H1 (cell line): ENCODE results near the gene MYH16. TPM values are rescaled to one million over a fixed set of nuclear protein-coding genes. Genes with fewer than 3 reads are reported as not detected.
A peak's percentile ranks its signal among the peaks of the same experiment; 100 is the strongest.

Experiments
- CTCF ChIA-PET: fragments of 300-600 bp; sonication (Branson Sonifier 250); formaldehyde crosslinking; loops from one replicate; lab custom pipeline; 2021; ENCODE audit not compliant: partially characterized antibody; lab: Charles Lee
- POLR2A ChIA-PET: fragments of 300-600 bp; sonication (Branson Sonifier 250); formaldehyde crosslinking; loops from one replicate; lab custom pipeline; 2021; ENCODE audit warnings: inconsistent platforms; ENCODE audit not compliant: partially characterized antibody; lab: Charles Lee
- DNase-seq, 2 experiments: peaks; one replicate each; pipeline versions ENCODE4 v3.0.0 to v3.0.0-alpha.2; 2010 to 2022; ENCODE audit warnings: low spot score in 2 of 2, low read depth in 1 of 2, mixed read lengths in 1 of 2
- FAIRE-seq: peaks from 2 replicates; lab custom pipeline; 2011; peaks lifted over from hg19 to GRCh38; lab: Jason Lieb, UNC
- H2AFZ ChIP-seq: 2 replicates; pipeline ENCODE4 v1.8.1; 2012; ENCODE audit warnings: low read length, inconsistent platforms
- H2AK5ac ChIP-seq: 2 replicates; pipeline ENCODE4 v1.6.1; 2013; ENCODE audit warnings: low read depth, low read length
- H2BK120ac ChIP-seq: replicated peaks from 2 replicates; pipeline ENCODE3; 2013; ENCODE audit warnings: low read depth, low read length, inconsistent platforms
- H2BK12ac ChIP-seq: 2 replicates; pipeline ENCODE4 v1.6.1; 2013; ENCODE audit warnings: low read depth, low read length
- H2BK15ac ChIP-seq: 2 replicates; pipeline ENCODE4 v1.6.1; 2013; ENCODE audit warnings: low read length
- H2BK20ac ChIP-seq: 2 replicates; pipeline ENCODE4 v1.6.1; 2013; ENCODE audit warnings: low read length
- H2BK5ac ChIP-seq: 2 replicates; pipeline ENCODE4 v1.6.1; 2013; ENCODE audit warnings: low read depth, low read length
- H3K14ac ChIP-seq: 2 replicates; pipeline ENCODE4 v1.6.1; 2013; ENCODE audit warnings: inconsistent platforms; ENCODE audit not compliant: insufficient read length
- H3K18ac ChIP-seq: 2 replicates; pipeline ENCODE4 v1.6.1; 2013; ENCODE audit warnings: low read length; ENCODE audit errors: extremely low read depth
- H3K23ac ChIP-seq: 2 replicates; pipeline ENCODE4 v1.6.1; 2013; ENCODE audit warnings: inconsistent platforms; ENCODE audit not compliant: insufficient read length
- H3K23me2 ChIP-seq: 2 replicates; pipeline ENCODE4 v1.6.1; 2013; ENCODE audit warnings: low read depth, low read length
- H3K27ac ChIP-seq: 2 replicates; pipeline ENCODE4 v1.6.1; 2011; ENCODE audit warnings: low read depth, low read length, inconsistent platforms
- H3K27me3 ChIP-seq, 4 experiments: replicated peaks in 1 of 4; 1 replicate in 1 of 4; 2 replicates in 3 of 4; pipeline versions ENCODE4 v1.6.1 to v1.8.1; 2011 to 2013; ENCODE audit warnings: low read length in 3 of 4, mild to moderate bottlenecking in 3 of 4, inconsistent platforms in 2 of 4, mixed read lengths in 2 of 4, moderate library complexity in 1 of 4; ENCODE audit not compliant: control insufficient read depth in 3 of 4, insufficient read depth in 3 of 4; ENCODE audit errors: extremely low read depth in 1 of 4
- H3K36me3 ChIP-seq, 4 experiments: 2 replicates each; pipeline versions ENCODE4 v1.6.1 to v1.8.1; 2011 to 2013; ENCODE audit warnings: mild to moderate bottlenecking in 4 of 4, low read length in 3 of 4, moderate library complexity in 2 of 4, control low read depth in 1 of 4, inconsistent platforms in 1 of 4; ENCODE audit not compliant: insufficient read depth in 4 of 4, control insufficient read depth in 2 of 4
- H3K4ac ChIP-seq: replicated peaks from 2 replicates; pipeline ENCODE3; 2013; ENCODE audit warnings: low read length, low read depth, mixed read lengths, inconsistent platforms; ENCODE audit not compliant: insufficient read length
- H3K4me1 ChIP-seq, 4 experiments: replicated peaks in 1 of 4; 1 replicate in 1 of 4; 2 replicates in 3 of 4; pipeline versions ENCODE4 v1.6.1 to v1.8.1; 2011 to 2013; ENCODE audit warnings: low read length in 3 of 4, inconsistent platforms in 2 of 4, mixed read lengths in 1 of 4; ENCODE audit not compliant: insufficient read depth in 4 of 4, control insufficient read depth in 3 of 4
- H3K4me2 ChIP-seq, 2 experiments: 2 replicates each; pipeline versions ENCODE4 v1.6.1 to v1.8.1; 2011 to 2013; ENCODE audit warnings: low read depth in 2 of 2, low read length in 2 of 2, control low read depth in 1 of 2, inconsistent platforms in 1 of 2, mild to moderate bottlenecking in 1 of 2; ENCODE audit not compliant: insufficient read depth in 1 of 2
- H3K4me3 ChIP-seq, 4 experiments: fragments of 200-600, 300-600 bp in 1 of 4; sonication (generic), shearing (Covaris generic), sonication (Bioruptor Twin) in 1 of 4; 2 replicates each; pipeline versions ENCODE4 v1.5.1 to v1.8.1; 2011 to 2016; ENCODE audit warnings: low read length in 4 of 4, low read depth in 3 of 4, control low read depth in 2 of 4, inconsistent platforms in 2 of 4, mild to moderate bottlenecking in 2 of 4, mixed read lengths in 1 of 4, moderate library complexity in 1 of 4; ENCODE audit not compliant: insufficient read depth in 2 of 4; ENCODE audit errors: extremely low read depth in 1 of 4
- H3K56ac ChIP-seq: replicated peaks from 2 replicates; pipeline ENCODE3; 2013; ENCODE audit warnings: low read depth, mild to moderate bottlenecking, mixed read lengths, low read length, inconsistent platforms; ENCODE audit not compliant: insufficient read length
- H3K79me1 ChIP-seq: 2 replicates; pipeline ENCODE4 v1.6.1; 2013; ENCODE audit warnings: low read depth, low read length, control low read depth
- H3K79me2 ChIP-seq, 2 experiments: 2 replicates each; pipeline versions ENCODE4 v1.6.1 to v1.8.1; 2012 to 2013; ENCODE audit warnings: low read length in 2 of 2, mild to moderate bottlenecking in 2 of 2, inconsistent platforms in 1 of 2; ENCODE audit not compliant: insufficient read depth in 2 of 2, control insufficient read depth in 1 of 2
- H3K9ac ChIP-seq, 4 experiments: replicated peaks in 1 of 4; 1 replicate in 1 of 4; 2 replicates in 3 of 4; pipeline versions ENCODE4 v1.6.1 to v1.8.1; 2011 to 2013; ENCODE audit warnings: low read depth in 3 of 4, low read length in 3 of 4, control low read depth in 2 of 4, mild to moderate bottlenecking in 2 of 4, moderate library complexity in 2 of 4, inconsistent platforms in 1 of 4; ENCODE audit errors: extremely low read depth in 1 of 4
- H3K9me3 ChIP-seq, 2 experiments: 2 replicates each; pipeline versions ENCODE4 v1.6.1 to v1.8.1; 2012 to 2013; ENCODE audit warnings: mild to moderate bottlenecking in 2 of 2, moderate library complexity in 2 of 2, control low read depth in 1 of 2, inconsistent platforms in 1 of 2, low read depth in 1 of 2, low read length in 1 of 2, mixed read lengths in 1 of 2; ENCODE audit not compliant: insufficient read depth in 2 of 2
- H4K20me1 ChIP-seq, 2 experiments: replicated peaks in 1 of 2; 2 replicates each; pipeline versions ENCODE3 to v1.8.1; 2011 to 2013; ENCODE audit warnings: inconsistent platforms in 2 of 2, low read length in 2 of 2, mild to moderate bottlenecking in 1 of 2; ENCODE audit not compliant: insufficient read depth in 2 of 2, control insufficient read depth in 1 of 2
- H4K5ac ChIP-seq: 2 replicates; pipeline ENCODE4 v1.6.1; 2013; ENCODE audit warnings: low read length, low read depth, mixed read lengths, inconsistent platforms; ENCODE audit not compliant: insufficient read length
- H4K8ac ChIP-seq: 2 replicates; pipeline ENCODE4 v1.8.0; 2013; ENCODE audit warnings: mild to moderate bottlenecking, moderate library complexity, low read length, inconsistent platforms; ENCODE audit not compliant: insufficient read depth; ENCODE audit errors: extremely low read depth
- H4K91ac ChIP-seq: replicated peaks from 2 replicates; pipeline ENCODE3; 2013; ENCODE audit warnings: low read length, mixed read lengths, inconsistent platforms; ENCODE audit not compliant: insufficient read length
- CHD2 ChIP-seq: IDR thresholded peaks from 2 replicates; pipeline ENCODE4 v1.6.1; 2012; ENCODE audit warnings: low read length, improper control_type of control experiment
- CTCF ChIP-seq, 3 experiments: IDR thresholded peaks; 1 replicate in 2 of 3; 2 replicates in 1 of 3; pipeline versions ENCODE4 v1.5.1 to v1.6.1; 2011; ENCODE audit warnings: low read length in 3 of 3, mild to moderate bottlenecking in 3 of 3, inconsistent platforms in 2 of 3, low read depth in 1 of 3, moderate library complexity in 1 of 3; ENCODE audit not compliant: insufficient read depth in 1 of 3; ENCODE audit errors: control extremely low read depth in 1 of 3
- GTF2F1 ChIP-seq: IDR thresholded peaks from 2 replicates; pipeline ENCODE4 v1.6.1; 2012; ENCODE audit warnings: low read depth, low read length, improper control_type of control experiment, borderline replicate concordance
- TBP ChIP-seq: IDR thresholded peaks from 2 replicates; pipeline ENCODE4 v1.6.1; 2011; ENCODE audit warnings: low read depth, low read length, improper control_type of control experiment
- WGBS, 2 experiments: shearing (Covaris generic) in 1 of 2; methylation state at CpG; one replicate each; pipeline versions ENCODE4 v1.1.6 to v1.1.7; 2013 to 2015; ENCODE audit warnings: low lambda C conversion rate in 2 of 2, mixed read lengths in 2 of 2, inconsistent platforms in 1 of 2, low coverage in 1 of 2, missing lambda C conversion rate in 1 of 2; ENCODE audit not compliant: insufficient replicate concordance in 2 of 2, insufficient coverage in 1 of 2, insufficient read length in 1 of 2; ENCODE audit errors: extremely low coverage in 1 of 2, missing lambda C conversion rate in 1 of 2; 5-methylcytosine and 5-hydroxymethylcytosine counted together
- polyA plus RNA-seq, 7 experiments: library from polyadenylated mRNA; depleted of rRNA in 3 of 7; stranded (reverse) in 5 of 7; unstranded in 2 of 7; fragments of >200 nt in 5 of 7; fragments of 200-250 nt in 2 of 7; gene quantifications; 1 replicate in 5 of 7; 2 replicates in 1 of 7; 4 replicates in 1 of 7; pipeline versions ENCODE4 v1.2.1 to v1.2.3, GENCODE V29; 2011 to 2013; ENCODE audit warnings: missing spikeins in 2 of 7, mixed read lengths in 2 of 7
- total RNA-seq: library from RNA; stranded (reverse); fragmentation: NEBNext Ultra II Directional; extraction: Animal tissue kit (Norgen Biotek cat#: 25700); gene quantifications from 2 replicates; pipeline ENCODE4 v1.2.1, GENCODE V29; 2021

The MYH16 gene
- total and polyA plus RNA-seq, 2 of the 8 experiments (the other 6 are each of a cell fraction or from before 2014, with no cell fraction given) = not detected

GRCh38 chr7:99359465-99360154 is 87.0 kb downstream of the MYH16 start:
- no peak overlapping the region for H3K18ac ChIP-seq
- H4K91ac ChIP-seq = no peak overlapping the region
- H4K20me1 ChIP-seq = peaks cover 0 to 2% of the 10 kb centered on the region in 2 experiments
- no peak overlapping the region for H4K5ac ChIP-seq
- H2BK20ac ChIP-seq = no peak overlapping the region
- H4K8ac ChIP-seq = no peak overlapping the region
- no peak overlapping the region for H2BK5ac ChIP-seq
- no peak overlapping the region for H3K23ac ChIP-seq
- H3K56ac ChIP-seq = no peak overlapping the region
- no peak overlapping the region for H3K4ac ChIP-seq
- H2BK15ac ChIP-seq = no peak overlapping the region
- peaks cover 4 to 35% (median 20%) of the 10 kb centered on the region in 4 experiments; a peak in 6 of 8 replicates for H3K36me3 ChIP-seq
- FAIRE-seq (no peak), DNase-seq (no peak)
- H2AK5ac ChIP-seq = no peak overlapping the region
- no peaks in the 10 kb centered on the region for H3K23me2 ChIP-seq
- H3K9ac ChIP-seq = no peak overlapping the region; a peak in 1 of 7 replicates
- no peaks in the 10 kb centered on the region for H3K79me1 ChIP-seq
- no peaks in the 10 kb centered on the region for H3K79me2 ChIP-seq
- no peak overlapping the region for H2BK12ac ChIP-seq
- no peak overlapping the region for H2BK120ac ChIP-seq
- no peak overlapping the region for H2AFZ ChIP-seq
- H3K27ac ChIP-seq = no peak overlapping the region
- no peak overlapping the region for H3K4me2 ChIP-seq
- no peak overlapping the region for H3K4me3 ChIP-seq
- WGBS, 2 experiments = 94% methylated on average over 22 of the region's 22 CpGs; no CpG with 5 or more reads in 1 of the 2 experiments
- H3K9me3 ChIP-seq = no peaks in the 10 kb centered on the region
- H3K27me3 ChIP-seq = no peaks in the 10 kb centered on the region
- no peak overlapping the region for H3K14ac ChIP-seq
- ChIA-PET POLR2A (interaction anchor here (0.5 to 1.0 kb wide), 6 partner anchors 10 to 274 kb away, joined by 3 to 6 read pairs (median 4); partner anchors contain the start of genes BUD31, CPSF4, PDAP1 and PTCD1), CTCF (interaction anchor here (0.7 to 1.8 kb wide), 11 partner anchors 10 to 58 kb away, joined by 3 to 6 read pairs (median 3); no protein-coding TSS in a partner anchor)
- H3K4me1 ChIP-seq = peaks cover 0 to 3% (median 0%) of the 10 kb centered on the region in 4 experiments; a peak in 1 of 7 replicates
- TF ChIP-seq CTCF (IDR thresholded peaks at IDR 0.05; ENCODE audit: control extremely low read depth in 1 of 3, insufficient read depth in 1 of 3, low read depth in 1 of 3, low read length in 3 of 3) = peak; percentile 42 to 66 (median 56)
- no peak for TF ChIP-seq CHD2
- TF ChIP-seq GTF2F1 = no peak
- 0 out of 2 replicates have a peak, but pooled peaks have one; percentile 18 for TF ChIP-seq TBP
